ENCODE data around the gene FFAR1. TPM values are rescaled to one million over a fixed set of nuclear protein-coding genes. Genes with fewer than 3 reads are reported as not detected.
"Not testable (repeated sequence)": the region's sequence is repeated elsewhere in the genome, so short reads cannot be mapped to it uniquely, and the experiment has no call there.

FFAR1 gene
- total RNA-seq, 1 donor from 2014 or later, result not detected

GRCh38 chr19:35377656-35378055, 30.0 kb downstream of the FFAR1 start:
- Mint-ChIP-seq H3K36me3 (ENCODE audit: low read depth) (peaks cover 3% of the 10 kb centered on the region), H3K9me3 (peaks cover 6% of the 10 kb centered on the region), H3K4me3 (no peak overlapping the region), H3K27ac (ENCODE audit: unreplicated experiment) (no peak overlapping the region), H3K27me3 (ENCODE audit: low read depth) (peaks cover 65% of the 10 kb centered on the region), H3K4me1 (no peaks in the 10 kb centered on the region)
- TF ChIP-seq, protein P1, sequence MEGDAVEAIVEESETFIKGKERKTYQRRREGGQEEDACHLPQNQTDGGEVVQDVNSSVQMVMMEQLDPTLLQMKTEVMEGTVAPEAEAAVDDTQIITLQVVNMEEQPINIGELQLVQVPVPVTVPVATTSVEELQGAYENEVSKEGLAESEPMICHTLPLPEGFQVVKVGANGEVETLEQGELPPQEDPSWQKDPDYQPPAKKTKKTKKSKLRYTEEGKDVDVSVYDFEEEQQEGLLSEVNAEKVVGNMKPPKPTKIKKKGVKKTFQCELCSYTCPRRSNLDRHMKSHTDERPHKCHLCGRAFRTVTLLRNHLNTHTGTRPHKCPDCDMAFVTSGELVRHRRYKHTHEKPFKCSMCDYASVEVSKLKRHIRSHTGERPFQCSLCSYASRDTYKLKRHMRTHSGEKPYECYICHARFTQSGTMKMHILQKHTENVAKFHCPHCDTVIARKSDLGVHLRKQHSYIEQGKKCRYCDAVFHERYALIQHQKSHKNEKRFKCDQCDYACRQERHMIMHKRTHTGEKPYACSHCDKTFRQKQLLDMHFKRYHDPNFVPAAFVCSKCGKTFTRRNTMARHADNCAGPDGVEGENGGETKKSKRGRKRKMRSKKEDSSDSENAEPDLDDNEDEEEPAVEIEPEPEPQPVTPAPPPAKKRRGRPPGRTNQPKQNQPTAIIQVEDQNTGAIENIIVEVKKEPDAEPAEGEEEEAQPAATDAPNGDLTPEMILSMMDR (conservative IDR thresholded peaks at IDR 0.05), result no peak
- DNase-seq (ENCODE audit: low read depth, low spot score), result no peak

GRCh38 chr19:35378356-35378755, 30.7 kb downstream of the FFAR1 start:
- peaks cover 65% of the 10 kb centered on the region for H3K27me3 Mint-ChIP-seq (ENCODE audit: low read depth)
- DNase-seq (ENCODE audit: low read depth, low spot score), result no peak
- H3K36me3 Mint-ChIP-seq (ENCODE audit: low read depth), result peaks cover 3% of the 10 kb centered on the region
- H3K4me3 Mint-ChIP-seq, result no peak overlapping the region
- H3K4me1 Mint-ChIP-seq, result no peaks in the 10 kb centered on the region
- no peak overlapping the region for H3K27ac Mint-ChIP-seq (ENCODE audit: unreplicated experiment)
- peaks cover 9% of the 10 kb centered on the region for H3K9me3 Mint-ChIP-seq
- TF ChIP-seq, protein P1 (conservative IDR thresholded peaks at IDR 0.05), result no peak

- H3K9me3 Mint-ChIP-seq; H3K27ac Mint-ChIP-seq (ENCODE audit: unreplicated experiment); H3K4me1 Mint-ChIP-seq; H3K36me3 Mint-ChIP-seq (ENCODE audit: low read depth); H3K4me3 Mint-ChIP-seq; DNase-seq (ENCODE audit: low read depth, low spot score): not testable (repeated sequence)
- H3K27me3 Mint-ChIP-seq (ENCODE audit: low read depth), result peaks cover 56% of the 10 kb centered on the region
Observed at GRCh38 chr19:35379545-35379944, 31.8 kb downstream of the FFAR1 start.

DNA sequence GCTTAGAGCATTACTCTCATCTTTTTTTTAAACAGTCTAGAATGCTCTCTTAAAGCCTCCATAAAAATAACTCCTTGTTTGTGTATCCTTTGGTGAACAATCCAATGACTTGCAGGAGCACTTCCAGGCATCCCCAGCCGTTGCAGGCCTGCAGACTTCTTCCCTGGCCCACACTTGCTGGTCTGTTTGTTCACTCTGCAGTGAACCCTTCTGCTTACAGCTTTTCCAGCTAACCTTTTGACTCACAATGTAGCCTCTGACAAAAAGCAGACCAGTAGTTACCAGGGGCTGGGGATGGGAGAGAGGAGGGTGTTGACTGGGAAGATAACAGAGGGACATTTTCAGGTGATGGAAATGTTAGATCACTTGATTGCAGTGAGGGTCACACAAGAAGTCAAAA, 32.3 kb downstream of the FFAR1 start:
- no peak for DNase-seq (ENCODE audit: low read depth, low spot score)
- Mint-ChIP-seq H3K4me1 (no peaks in the 10 kb centered on the region), H3K27me3 (ENCODE audit: low read depth) (peaks cover 53% of the 10 kb centered on the region), H3K27ac (ENCODE audit: unreplicated experiment) (no peak overlapping the region), H3K4me3 (no peak overlapping the region), H3K36me3 (ENCODE audit: low read depth) (peaks cover 6% of the 10 kb centered on the region), H3K9me3 (peaks cover 11% of the 10 kb centered on the region)
- TF ChIP-seq, protein P1 (conservative IDR thresholded peaks at IDR 0.05), result no peak

DNA sequence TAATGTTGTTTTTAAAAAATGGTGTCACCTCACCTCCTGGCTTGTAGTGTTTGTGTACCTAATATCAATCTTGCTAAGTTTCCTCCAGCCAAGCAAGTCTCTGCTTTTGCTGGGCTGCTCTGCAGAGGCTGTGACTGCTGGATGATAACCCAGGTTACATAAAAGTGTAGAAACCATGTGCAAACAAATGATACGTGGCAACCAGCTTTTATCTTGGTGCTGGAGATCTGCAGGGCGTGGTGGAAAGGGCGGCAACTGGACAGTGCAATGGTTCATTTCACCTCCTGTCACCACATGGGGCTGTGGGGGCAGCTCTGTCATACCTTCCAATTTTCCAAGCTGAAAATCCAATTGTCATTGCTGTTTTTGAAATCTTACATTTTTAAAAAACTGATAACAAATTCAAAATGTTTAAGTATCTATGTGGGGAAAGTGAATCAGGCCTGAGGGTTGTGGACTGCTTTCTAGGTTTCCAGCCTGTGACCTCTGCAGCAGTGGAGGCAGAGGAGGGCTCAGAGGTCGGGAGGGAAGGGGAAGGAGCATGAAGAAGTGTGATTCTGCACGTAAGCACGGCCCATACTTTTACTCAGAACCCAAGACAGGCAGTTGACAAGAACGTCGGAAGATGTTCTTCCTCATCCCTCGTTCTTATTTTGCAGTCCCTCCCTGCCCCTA, 32.9 kb downstream of the FFAR1 start:
- H3K4me3 Mint-ChIP-seq, result no peak overlapping the region
- TF ChIP-seq, protein P1 (conservative IDR thresholded peaks at IDR 0.05), result no peak
- H3K27me3 Mint-ChIP-seq (ENCODE audit: low read depth), result peaks cover 48% of the 10 kb centered on the region
- no peak for DNase-seq (ENCODE audit: low read depth, low spot score)
- no peaks in the 10 kb centered on the region for H3K4me1 Mint-ChIP-seq
- H3K27ac Mint-ChIP-seq (ENCODE audit: unreplicated experiment), result no peak overlapping the region
- peaks cover 11% of the 10 kb centered on the region for H3K9me3 Mint-ChIP-seq
- peaks cover 6% of the 10 kb centered on the region for H3K36me3 Mint-ChIP-seq (ENCODE audit: low read depth)

- TF ChIP-seq, protein P1 (conservative IDR thresholded peaks at IDR 0.05), result no peak
Observed at GRCh38 chr19:35381318-35381717, 33.6 kb downstream of the FFAR1 start.

More at GRCh38 chr19:35381318-35381717, 33.6 kb downstream of the FFAR1 start:
- Mint-ChIP-seq H3K4me3 (no peak overlapping the region), H3K27me3 (ENCODE audit: low read depth) (peaks cover 41% of the 10 kb centered on the region), H3K27ac (ENCODE audit: unreplicated experiment) (no peak overlapping the region), H3K9me3 (peaks cover 12% of the 10 kb centered on the region), H3K4me1 (no peaks in the 10 kb centered on the region), H3K36me3 (ENCODE audit: low read depth) (peaks cover 6% of the 10 kb centered on the region)
- DNase-seq (ENCODE audit: low read depth, low spot score), result no peak

Measured in neural crest cell (in vitro differentiated cells).